GM06990 (cell line): Measurements from ENCODE around the gene FOXA2.

Experiments used
- DNase-seq: peaks from one replicate; pipeline ENCODE4 v3.0.0-alpha.2; 2011; ENCODE audit not compliant: insufficient read length; ENCODE audit errors: extremely low read depth
- H3K27me3 ChIP-seq: replicated peaks from 2 replicates; pipeline ENCODE4 v1.6.0; 2011; ENCODE audit warnings: low read length; ENCODE audit not compliant: control insufficient read depth, insufficient read depth
- H3K36me3 ChIP-seq: 2 replicates; pipeline ENCODE4 v1.5.1; 2011; ENCODE audit warnings: low read length; ENCODE audit not compliant: control insufficient read depth, insufficient read depth
- H3K4me3 ChIP-seq: replicated peaks from 2 replicates; pipeline ENCODE4 v1.5.1; 2011; ENCODE audit warnings: low read depth, mild to moderate bottlenecking, control low read depth, low read length
- CTCF ChIP-seq: IDR thresholded peaks from 2 replicates; pipeline ENCODE4 v1.5.1; 2011; ENCODE audit warnings: low read length, control low read depth, mild to moderate bottlenecking, inconsistent platforms; ENCODE audit not compliant: insufficient read depth, poor library complexity, severe bottlenecking

The FOXA2 gene

GRCh38 chr20:22590662-22591061 lies 6.3 kb upstream of the FOXA2 start:
- no peak for DNase-seq
- no peaks in the 10 kb centered on the region for H3K27me3 ChIP-seq
- no peak overlapping the region for H3K4me3 ChIP-seq
- TF ChIP-seq CTCF: no peak
- H3K36me3 ChIP-seq: no peaks in the 10 kb centered on the region

- H3K27me3 ChIP-seq: no peaks in the 10 kb centered on the region; the same call in 1 of the 2 replicates
- no peaks in the 10 kb centered on the region for H3K36me3 ChIP-seq
- peak; percentile 43 for DNase-seq
- H3K4me3 ChIP-seq: no peak overlapping the region
- TF ChIP-seq CTCF: peak; percentile 77
These were observed 2.4 kb upstream of the FOXA2 start for GRCh38 chr20:22586645-22587310.

- no peak for DNase-seq
- H3K27me3 ChIP-seq: no peaks in the 10 kb centered on the region; the same call in 1 of the 2 replicates
- no peak for TF ChIP-seq CTCF
- H3K36me3 ChIP-seq: no peaks in the 10 kb centered on the region
- no peak overlapping the region for H3K4me3 ChIP-seq
These were observed 1.6 kb upstream of the FOXA2 start for GRCh38 chr20:22585786-22586493.

GRCh38 chr20:22584922-22585785 lies 782 bp upstream of the FOXA2 start:
- no peak for DNase-seq
- H3K27me3 ChIP-seq: no peaks in the 10 kb centered on the region; the same call in 1 of the 2 replicates
- H3K36me3 ChIP-seq: no peaks in the 10 kb centered on the region
- no peak overlapping the region for H3K4me3 ChIP-seq
- TF ChIP-seq CTCF: no peak

- no peaks in the 10 kb centered on the region; the same call in 1 of the 2 replicates for H3K27me3 ChIP-seq
- no peak overlapping the region for H3K4me3 ChIP-seq
- no peak for TF ChIP-seq CTCF
- no peak for DNase-seq
- no peaks in the 10 kb centered on the region for H3K36me3 ChIP-seq
These were observed 425 bp downstream of the FOXA2 start for GRCh38 chr20:22583773-22584521.
